Measurements from ENCODE around the gene FGF12.

- TF ChIP-seq ZNF274 (IDR thresholded peaks at IDR 0.05; ENCODE audit: low read depth, low read length), result no peak
- no peak for TF ChIP-seq YY1 (IDR thresholded peaks at IDR 0.05; ENCODE audit: insufficient read depth, insufficient read length)
- TF ChIP-seq SUZ12 (IDR thresholded peaks at IDR 0.05; ENCODE audit: extremely low read depth, insufficient read depth, insufficient read length), result no peak
Measured at GRCh38 chr3:192652727-192653126, 74.6 kb downstream of the FGF12 start.
